DOHH2 (cell line): ENCODE results near the gene ANKRD9.

Source experiments
- H3F3A ChIP-seq: fragments of 200-600 bp; sonication (generic), shearing (Covaris generic); 2 replicates; pipeline ENCODE4 v1.6.0; 2016; ENCODE audit warnings: antibody characterized with exemption, mild to moderate bottlenecking; ENCODE audit not compliant: control insufficient read depth, insufficient read depth
- H3K27ac ChIP-seq: fragments of 200-600 bp; sonication (generic); 2 replicates; pipeline ENCODE4 v1.5.1; 2014; ENCODE audit warnings: low read depth, mild to moderate bottlenecking, low read length, moderate library complexity
- H3K27me3 ChIP-seq: fragments of 200-600 bp; sonication (generic); 2 replicates; pipeline ENCODE4 v1.6.1; 2014; ENCODE audit warnings: mild to moderate bottlenecking, low read length, mixed read lengths; ENCODE audit not compliant: control insufficient read depth
- H3K36me3 ChIP-seq: fragments of 200-600 bp; sonication (generic); 2 replicates; pipeline ENCODE4 v1.6.1; 2014; ENCODE audit warnings: mild to moderate bottlenecking, low read length, moderate library complexity, mixed read lengths; ENCODE audit not compliant: control insufficient read depth
- H3K4me1 ChIP-seq: fragments of 200-600 bp; sonication (generic); 2 replicates; pipeline ENCODE4 v1.6.1; 2014; ENCODE audit warnings: mild to moderate bottlenecking, low read length, mixed read lengths; ENCODE audit not compliant: control insufficient read depth
- H3K4me2 ChIP-seq: fragments of 200-600 bp; sonication (generic); 2 replicates; pipeline ENCODE4 v1.6.0; 2014; ENCODE audit warnings: mild to moderate bottlenecking, low read length, moderate library complexity
- H3K4me3 ChIP-seq: fragments of 200-600 bp; sonication (generic); 2 replicates; pipeline ENCODE4 v1.5.1; 2014; ENCODE audit warnings: mild to moderate bottlenecking, low read length, mixed read lengths
- H3K79me2 ChIP-seq: fragments of 200-600 bp; sonication (generic); 2 replicates; pipeline ENCODE4 v1.6.1; 2014; ENCODE audit warnings: mild to moderate bottlenecking, low read length, mixed read lengths; ENCODE audit not compliant: control insufficient read depth
- H3K9me2 ChIP-seq: fragments of 200-600 bp; sonication (generic); replicated peaks from 2 replicates; pipeline ENCODE4 v1.6.1; 2014; ENCODE audit warnings: mild to moderate bottlenecking, low read length, mixed read lengths; ENCODE audit not compliant: control insufficient read depth
- H3K9me3 ChIP-seq: fragments of 200-600 bp; sonication (generic); 2 replicates; pipeline ENCODE4 v1.6.1; 2014; ENCODE audit warnings: antibody characterized with exemption, low read length, mixed read lengths; ENCODE audit not compliant: control insufficient read depth, insufficient read depth
- H4K20me1 ChIP-seq: fragments of 200-600 bp; sonication (generic); 2 replicates; pipeline ENCODE4 v1.6.0; 2014; ENCODE audit warnings: low read depth, mild to moderate bottlenecking, antibody characterized with exemption, low read length, moderate library complexity; ENCODE audit not compliant: control insufficient read depth, insufficient read depth
- EZH2phosphoT487 ChIP-seq: fragments of 200-600 bp; sonication (generic); IDR thresholded peaks from 2 replicates; pipeline ENCODE4 v1.6.1; 2017; ENCODE audit warnings: borderline replicate concordance, mild to moderate bottlenecking, antibody characterized with exemption, low read length, moderate library complexity, mixed read lengths
- TF ChIP-seq, protein P1 (sequence below): fragments of 200-600 bp; sonication (generic); IDR thresholded peaks from one replicate; pipeline ENCODE4 v1.5.1; 2014; ENCODE audit warnings: antibody characterized with exemption, mild to moderate bottlenecking, low read depth, low read length; ENCODE audit not compliant: poor library complexity, severe bottlenecking

Gene ANKRD9

DNA sequence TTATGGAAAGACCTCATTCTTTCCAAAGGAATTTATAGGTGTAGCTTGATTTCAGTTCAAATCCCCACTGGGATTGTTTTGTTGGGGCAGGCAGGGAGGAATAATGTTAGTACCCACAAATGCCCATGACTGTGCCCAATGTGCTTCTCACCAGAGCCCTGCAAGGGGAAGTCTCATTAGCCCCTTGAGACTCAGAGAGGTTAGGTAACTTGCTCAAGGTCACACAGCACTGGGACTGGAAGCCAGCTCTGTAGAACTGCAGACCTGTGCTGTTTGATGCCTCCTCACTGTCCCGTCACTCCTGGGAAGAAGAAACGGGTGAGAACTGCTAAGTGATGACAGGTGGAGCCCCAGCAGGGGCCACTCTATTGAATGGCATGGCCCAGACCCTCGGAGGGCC, 8.9 kb downstream of the ANKRD9 start:
- Histone ChIP-seq H3F3A (peaks cover 3% of the 10 kb centered on the region; the same call in 1 of the 2 replicates), H3K36me3 (peaks cover 8% of the 10 kb centered on the region; the same call in 1 of the 2 replicates), H3K27ac (no peak overlapping the region), H4K20me1 (no peaks in the 10 kb centered on the region), H3K9me2 (no peaks in the 10 kb centered on the region), H3K9me3 (no peaks in the 10 kb centered on the region), H3K4me2 (no peak overlapping the region), H3K79me2 (no peaks in the 10 kb centered on the region), H3K4me3 (no peak overlapping the region), H3K4me1 (no peaks in the 10 kb centered on the region), H3K27me3 (no peaks in the 10 kb centered on the region)
- no peak for TF ChIP-seq EZH2phosphoT487
- TF ChIP-seq, protein P1, sequence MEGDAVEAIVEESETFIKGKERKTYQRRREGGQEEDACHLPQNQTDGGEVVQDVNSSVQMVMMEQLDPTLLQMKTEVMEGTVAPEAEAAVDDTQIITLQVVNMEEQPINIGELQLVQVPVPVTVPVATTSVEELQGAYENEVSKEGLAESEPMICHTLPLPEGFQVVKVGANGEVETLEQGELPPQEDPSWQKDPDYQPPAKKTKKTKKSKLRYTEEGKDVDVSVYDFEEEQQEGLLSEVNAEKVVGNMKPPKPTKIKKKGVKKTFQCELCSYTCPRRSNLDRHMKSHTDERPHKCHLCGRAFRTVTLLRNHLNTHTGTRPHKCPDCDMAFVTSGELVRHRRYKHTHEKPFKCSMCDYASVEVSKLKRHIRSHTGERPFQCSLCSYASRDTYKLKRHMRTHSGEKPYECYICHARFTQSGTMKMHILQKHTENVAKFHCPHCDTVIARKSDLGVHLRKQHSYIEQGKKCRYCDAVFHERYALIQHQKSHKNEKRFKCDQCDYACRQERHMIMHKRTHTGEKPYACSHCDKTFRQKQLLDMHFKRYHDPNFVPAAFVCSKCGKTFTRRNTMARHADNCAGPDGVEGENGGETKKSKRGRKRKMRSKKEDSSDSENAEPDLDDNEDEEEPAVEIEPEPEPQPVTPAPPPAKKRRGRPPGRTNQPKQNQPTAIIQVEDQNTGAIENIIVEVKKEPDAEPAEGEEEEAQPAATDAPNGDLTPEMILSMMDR, result no peak

DNA sequence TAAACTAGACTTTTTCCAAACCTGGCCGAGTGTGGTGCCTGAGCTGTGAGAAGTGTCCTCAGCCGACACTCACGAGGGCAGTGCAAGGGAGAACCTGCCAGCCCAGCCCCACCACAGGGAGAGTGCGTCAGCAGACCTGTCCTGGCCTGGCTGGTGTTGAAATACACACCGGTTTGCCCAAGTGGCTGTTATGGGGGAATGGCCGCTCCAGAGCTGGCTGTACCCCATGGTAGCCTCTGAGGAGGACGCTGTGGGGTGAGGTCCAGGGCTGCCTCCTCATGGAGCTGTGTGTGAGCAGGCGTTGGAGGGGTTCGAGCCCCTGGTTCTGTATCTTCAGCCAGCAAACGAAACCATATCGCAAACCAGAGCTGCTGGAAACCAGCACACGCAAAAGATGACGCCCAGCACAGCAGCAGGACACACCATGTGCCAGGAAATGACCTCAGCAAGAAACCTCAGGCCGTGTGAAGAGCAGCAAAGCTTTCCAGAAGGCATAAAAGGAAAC, 9.4 kb downstream of the ANKRD9 start:
- Histone ChIP-seq H3K9me2 (no peaks in the 10 kb centered on the region), H3K27me3 (no peaks in the 10 kb centered on the region), H3K27ac (no peak overlapping the region), H3K4me3 (no peak overlapping the region), H3K9me3 (no peaks in the 10 kb centered on the region), H3F3A (peaks cover 3% of the 10 kb centered on the region; the same call in 1 of the 2 replicates), H3K4me2 (no peak overlapping the region), H3K36me3 (peaks cover 8% of the 10 kb centered on the region; the same call in 1 of the 2 replicates), H3K4me1 (no peaks in the 10 kb centered on the region), H4K20me1 (no peaks in the 10 kb centered on the region), H3K79me2 (no peaks in the 10 kb centered on the region)
- no peak for TF ChIP-seq EZH2phosphoT487
- TF ChIP-seq, protein P1, result no peak

- TF ChIP-seq, protein P1, result no peak
- no peak for TF ChIP-seq EZH2phosphoT487
- Histone ChIP-seq H3K36me3 (peaks cover 8% of the 10 kb centered on the region; the same call in 1 of the 2 replicates), H3F3A (peaks cover 3% of the 10 kb centered on the region; the same call in 1 of the 2 replicates), H3K79me2 (no peaks in the 10 kb centered on the region), H3K9me2 (no peaks in the 10 kb centered on the region), H3K4me1 (no peaks in the 10 kb centered on the region), H3K27ac (no peak overlapping the region), H3K27me3 (no peaks in the 10 kb centered on the region), H3K4me3 (no peak overlapping the region), H3K4me2 (no peak overlapping the region), H3K9me3 (no peaks in the 10 kb centered on the region), H4K20me1 (no peaks in the 10 kb centered on the region)
Observed at GRCh38 chr14:102499401-102500157, 10.0 kb downstream of the ANKRD9 start.
